ENCODE results near the gene ZNF101. TPM values are rescaled to one million over a fixed set of nuclear protein-coding genes. Genes with fewer than 3 reads are reported as not detected.
A peak's percentile ranks its signal among the peaks of the same experiment; 100 is the strongest.

The ZNF101 gene
- total RNA-seq, 1 donor from 2014 or later = 8.3 TPM

DNA sequence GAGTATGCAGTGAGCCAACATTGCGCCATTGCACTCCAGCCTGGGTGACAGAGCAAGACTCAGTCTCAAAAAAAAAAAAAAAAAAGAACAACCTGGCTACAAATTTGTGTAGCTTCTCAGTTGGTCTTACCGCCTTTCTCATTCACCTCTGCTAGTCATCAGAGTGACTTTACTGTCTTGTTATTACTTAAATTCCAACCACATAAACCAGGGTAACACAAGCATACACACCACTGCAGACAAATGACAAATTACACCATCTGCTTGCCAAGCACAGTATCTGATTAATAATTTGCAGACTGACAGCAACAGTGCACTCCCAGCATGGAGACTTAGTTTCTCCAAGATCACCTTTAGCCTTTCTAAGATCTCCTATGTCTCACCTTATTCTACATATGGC lies 53.3 kb downstream of the ZNF101 start:
- H3K27me3 Mint-ChIP-seq (ENCODE audit: low read depth) = no peaks in the 10 kb centered on the region
- no peak for DNase-seq (ENCODE audit: low spot score in 2 of 2, unreplicated experiment in 2 of 2)
- H3K4me1 Mint-ChIP-seq = no peaks in the 10 kb centered on the region
- H3K36me3 Mint-ChIP-seq = peaks cover 55% of the 10 kb centered on the region
- H3K4me3 Mint-ChIP-seq = no peak overlapping the region
- peaks cover 53% of the 10 kb centered on the region for H3K9me3 Mint-ChIP-seq
- no peak overlapping the region for H3K27ac Mint-ChIP-seq
- TF ChIP-seq, protein P1, sequence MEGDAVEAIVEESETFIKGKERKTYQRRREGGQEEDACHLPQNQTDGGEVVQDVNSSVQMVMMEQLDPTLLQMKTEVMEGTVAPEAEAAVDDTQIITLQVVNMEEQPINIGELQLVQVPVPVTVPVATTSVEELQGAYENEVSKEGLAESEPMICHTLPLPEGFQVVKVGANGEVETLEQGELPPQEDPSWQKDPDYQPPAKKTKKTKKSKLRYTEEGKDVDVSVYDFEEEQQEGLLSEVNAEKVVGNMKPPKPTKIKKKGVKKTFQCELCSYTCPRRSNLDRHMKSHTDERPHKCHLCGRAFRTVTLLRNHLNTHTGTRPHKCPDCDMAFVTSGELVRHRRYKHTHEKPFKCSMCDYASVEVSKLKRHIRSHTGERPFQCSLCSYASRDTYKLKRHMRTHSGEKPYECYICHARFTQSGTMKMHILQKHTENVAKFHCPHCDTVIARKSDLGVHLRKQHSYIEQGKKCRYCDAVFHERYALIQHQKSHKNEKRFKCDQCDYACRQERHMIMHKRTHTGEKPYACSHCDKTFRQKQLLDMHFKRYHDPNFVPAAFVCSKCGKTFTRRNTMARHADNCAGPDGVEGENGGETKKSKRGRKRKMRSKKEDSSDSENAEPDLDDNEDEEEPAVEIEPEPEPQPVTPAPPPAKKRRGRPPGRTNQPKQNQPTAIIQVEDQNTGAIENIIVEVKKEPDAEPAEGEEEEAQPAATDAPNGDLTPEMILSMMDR (IDR thresholded peaks at IDR 0.05; ENCODE audit: unreplicated experiment) = no peak

DNA sequence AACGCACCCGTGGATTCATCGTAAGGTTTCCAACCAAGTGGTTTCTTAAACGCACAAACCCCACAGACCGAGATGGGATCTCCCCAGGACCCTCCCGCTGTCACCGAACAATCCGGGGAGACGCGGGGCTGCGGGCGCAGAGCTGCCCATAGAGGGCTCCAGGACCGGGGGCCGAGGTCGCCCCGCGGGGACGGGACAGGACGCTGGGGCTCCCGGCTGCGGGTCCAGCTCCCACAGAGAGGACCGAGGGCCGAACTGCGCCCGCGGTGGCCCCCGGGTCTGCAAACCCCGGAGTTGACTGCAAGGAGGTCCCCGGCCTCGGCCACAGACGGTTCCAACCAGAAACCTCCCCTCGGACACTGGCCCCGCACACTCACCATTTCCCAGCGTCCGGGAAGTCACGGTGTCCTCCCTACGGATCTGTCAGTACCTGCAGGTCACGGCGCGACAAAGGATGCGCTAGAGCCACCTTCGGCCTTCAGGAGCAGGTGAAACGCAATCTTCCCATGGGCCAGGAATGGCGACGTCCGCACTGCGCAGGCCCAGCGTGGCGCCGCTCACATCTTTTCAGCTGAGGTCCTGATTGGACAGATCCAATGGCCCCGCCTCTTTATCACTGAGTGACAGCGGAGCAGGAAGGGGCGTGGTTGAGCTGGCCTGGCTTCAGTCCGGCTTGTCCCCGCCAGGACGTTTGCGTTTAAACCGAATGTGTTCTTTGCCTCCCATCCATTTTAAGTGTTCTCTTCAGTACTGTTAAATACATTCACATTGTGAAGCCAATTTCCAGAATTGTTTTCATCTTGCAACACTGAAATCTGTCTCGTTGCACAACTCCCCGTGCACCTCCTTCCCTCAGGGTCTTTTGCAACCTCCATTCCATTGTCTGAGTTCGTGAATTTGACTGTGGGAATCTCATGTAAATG lies 64.2 kb downstream of the ZNF101 start, which contains the start of gene ZNF14:
Gene ZNF14, minus strand, starts transcription at position 534 of the 923 bp plus-strand sequence. Its CDS starts 154 bp downstream, at position 380.
- Mint-ChIP-seq H3K36me3 (peaks cover 31% of the 10 kb centered on the region), H3K27ac (peak within 1 kb of the TSS; percentile 95), H3K4me3 (peak within 1 kb of the TSS; percentile 89), H3K27me3 (ENCODE audit: low read depth) (no peaks in the 10 kb centered on the region), H3K4me1 (peaks cover 13% of the 10 kb centered on the region), H3K9me3 (peaks cover 12% of the 10 kb centered on the region)
- TF ChIP-seq, protein P1 (IDR thresholded peaks at IDR 0.05; ENCODE audit: unreplicated experiment) = no peak
- peak; percentile 86 to 93 for DNase-seq (ENCODE audit: low spot score in 2 of 2, unreplicated experiment in 2 of 2)

Other genes with a start within 250 kb of the ZNF101 start
- gene TSSK6, start 153.3 kb upstream of the ZNF101 start, total RNA-seq = 1.9 to 2.3 TPM (median 2.1 TPM) in 3 replicates
- 338 to 343 TPM (median 342 TPM) in 3 replicates for gene NDUFA13, start 152.6 kb upstream of the ZNF101 start, total RNA-seq
- gene YJEFN3, start 139.9 kb upstream of the ZNF101 start, total RNA-seq = 19.0 to 22.6 TPM (median 20.7 TPM) in 3 replicates
- gene CILP2, start 130.6 kb upstream of the ZNF101 start, total RNA-seq = 22.7 to 23.2 TPM (median 23.2 TPM) in 3 replicates
- gene PBX4, start 50.2 kb upstream of the ZNF101 start, total RNA-seq = 11.3 to 12.8 TPM (median 12.2 TPM) in 3 replicates
- 84.2 to 93.4 TPM (median 87.1 TPM) in 3 replicates for gene LPAR2, start 40.6 kb upstream of the ZNF101 start, total RNA-seq
- 25.0 to 27.1 TPM (median 25.1 TPM) in 3 replicates for gene GMIP, start 25.2 kb upstream of the ZNF101 start, total RNA-seq
- 83.8 to 88.3 TPM (median 87.3 TPM) in 3 replicates for gene ATP13A1, start 5.2 kb upstream of the ZNF101 start, total RNA-seq
- gene ZNF14, start 64.3 kb downstream of the ZNF101 start, total RNA-seq = 10.8 to 12.2 TPM (median 11.7 TPM) in 3 replicates
- gene ZNF506, start 152.9 kb downstream of the ZNF101 start, total RNA-seq = 17.6 to 21.3 TPM (median 19.9 TPM) in 3 replicates
- gene ZNF253, start 197.0 kb downstream of the ZNF101 start, total RNA-seq = 28.1 to 33.3 TPM (median 32.8 TPM) in 3 replicates
- gene ZNF93, start 232.1 kb downstream of the ZNF101 start, total RNA-seq = 25.6 to 28.4 TPM (median 28.2 TPM) in 3 replicates

Measured in mesothelial cell of epicardium (in vitro differentiated cells).